HG03469 (cell line): Measurements from ENCODE around the gene CIB1.

ENCODE experiments used
- ATAC-seq: cut with Tn5 transposase; IDR thresholded peaks from one replicate; pipeline ENCODE4 v1.9.1; 2021; ENCODE audit warnings: mild to moderate bottlenecking, moderate library complexity, moderate number of reproducible peaks; ENCODE audit not compliant: unreplicated experiment

Gene CIB1

DNA sequence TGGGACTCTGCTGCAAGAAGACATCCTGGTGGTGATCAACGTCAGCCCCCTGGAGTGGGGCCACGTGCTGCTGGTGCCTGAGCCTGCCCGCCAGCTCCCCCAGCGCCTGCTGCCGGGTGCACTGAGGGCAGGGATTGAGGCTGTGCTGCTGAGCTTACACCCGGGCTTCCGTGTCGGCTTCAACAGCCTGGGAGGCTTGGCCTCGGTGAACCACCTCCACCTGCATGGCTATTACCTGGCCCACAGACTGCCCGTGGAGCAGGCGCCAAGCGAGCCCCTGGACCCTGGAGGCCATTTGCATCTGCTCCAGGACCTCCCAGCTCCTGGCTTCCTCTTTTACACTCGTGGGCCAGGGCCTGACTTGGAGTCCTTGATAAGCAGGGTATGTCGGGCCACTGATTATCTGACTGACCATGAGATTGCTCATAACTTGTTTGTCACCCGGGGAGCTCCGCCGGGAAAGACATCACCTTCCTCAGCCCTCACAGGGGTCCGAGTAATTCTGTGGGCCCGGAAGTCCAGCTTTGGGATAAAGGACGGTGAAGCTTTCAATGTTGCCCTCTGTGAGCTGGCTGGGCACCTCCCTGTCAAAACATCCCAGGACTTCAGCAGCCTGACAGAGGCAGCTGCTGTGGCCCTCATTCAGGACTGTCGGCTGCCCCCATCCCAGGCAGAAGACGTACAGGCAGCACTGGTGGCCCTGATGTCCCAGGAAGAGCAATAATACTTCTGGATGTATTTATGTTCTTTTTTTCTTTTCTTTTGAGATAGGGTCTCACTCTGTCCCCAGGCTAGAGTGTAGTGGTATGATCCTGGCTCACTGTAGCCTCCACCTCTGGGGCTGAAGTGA, 7.8 kb upstream of the CIB1 start:
- ATAC-seq = no peak

DNA sequence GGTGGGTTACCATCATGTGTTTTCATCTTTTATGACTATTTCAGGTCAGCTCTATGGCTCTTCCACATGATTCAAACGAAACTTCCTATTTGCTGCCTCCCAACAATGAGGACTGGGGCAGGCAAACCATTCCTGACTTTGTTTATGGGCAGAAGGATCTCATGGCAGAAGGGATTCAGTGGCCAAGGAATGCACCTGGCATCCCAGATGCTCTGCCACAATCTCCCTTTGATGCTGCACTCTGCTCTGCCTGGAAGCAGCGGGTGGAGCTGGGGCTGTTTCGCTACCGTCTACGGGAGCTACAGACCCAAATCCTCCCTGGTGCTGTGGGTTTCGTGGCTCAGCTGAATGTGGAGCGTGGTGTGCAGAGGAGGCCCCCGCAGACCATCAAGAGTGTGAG, 7.1 kb upstream of the CIB1 start:
- no peak for ATAC-seq

DNA sequence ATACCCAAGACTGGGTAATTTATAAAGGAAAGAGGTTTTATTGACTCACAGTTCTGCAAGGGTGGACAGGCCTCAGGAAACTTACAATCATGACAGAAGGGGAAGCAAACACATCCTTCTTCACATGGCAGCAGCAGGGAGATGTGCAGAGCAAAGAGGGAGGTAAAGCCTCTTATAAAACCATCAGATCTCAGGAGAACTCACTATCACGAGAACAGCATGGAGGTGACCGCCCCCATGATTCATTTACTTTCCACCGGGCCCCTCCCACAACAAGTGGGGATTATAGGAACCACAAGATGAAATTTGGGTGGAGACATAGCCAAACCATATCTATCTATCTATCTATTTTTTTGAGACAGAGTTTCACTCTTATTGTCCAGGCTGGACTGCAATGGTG, 5.6 kb upstream of the CIB1 start:
- no peak for ATAC-seq

DNA sequence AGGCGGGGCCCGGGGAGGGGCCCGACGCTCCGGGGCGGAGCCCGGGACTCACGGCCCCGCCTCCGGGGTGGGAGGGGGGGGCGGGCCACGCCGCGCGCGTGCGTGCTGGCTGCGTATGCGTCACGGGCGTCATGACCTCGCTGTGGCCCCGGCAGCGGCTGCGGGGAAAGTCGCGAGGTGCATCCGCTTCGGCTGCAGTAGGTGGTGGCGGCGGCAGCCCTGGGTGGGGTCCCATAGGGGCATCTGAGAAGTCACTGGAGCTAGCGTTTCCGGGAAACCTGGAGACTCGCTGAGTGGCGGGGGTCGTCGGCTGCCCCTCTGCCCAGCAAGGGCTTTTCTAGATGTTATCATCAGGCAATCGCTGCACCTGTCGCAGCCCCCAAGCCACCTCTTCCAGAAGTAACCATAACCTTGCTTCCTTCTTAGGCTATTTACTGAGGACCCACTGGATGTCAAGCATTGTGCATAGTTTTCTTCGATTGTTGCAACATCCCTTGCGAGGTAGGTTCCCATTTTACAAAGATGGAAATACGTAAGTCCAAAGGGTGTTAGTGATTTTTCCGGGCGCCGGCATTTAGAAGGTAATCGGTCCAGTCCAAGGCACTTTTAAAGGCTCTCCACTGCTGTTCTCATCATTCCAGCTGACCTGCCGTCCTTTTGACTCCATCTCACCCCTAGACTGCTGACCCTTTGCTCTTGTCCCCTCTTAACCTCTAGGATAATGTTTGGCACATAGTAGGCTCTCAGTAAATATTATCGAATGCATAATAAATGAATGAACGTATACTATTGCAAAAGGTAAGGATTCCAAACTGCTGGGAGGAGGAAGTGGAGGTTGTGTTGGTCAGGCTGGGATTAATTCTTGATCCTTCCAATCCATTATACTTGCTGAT, 601 bp upstream of the CIB1 start, which contains the start of gene GDPGP1:
Gene GDPGP1, plus strand, starts transcription at position 114 of the 893 bp plus-strand sequence. CDS start 6,700 bp downstream, outside the sequence.
- ATAC-seq = peak; percentile 36

DNA sequence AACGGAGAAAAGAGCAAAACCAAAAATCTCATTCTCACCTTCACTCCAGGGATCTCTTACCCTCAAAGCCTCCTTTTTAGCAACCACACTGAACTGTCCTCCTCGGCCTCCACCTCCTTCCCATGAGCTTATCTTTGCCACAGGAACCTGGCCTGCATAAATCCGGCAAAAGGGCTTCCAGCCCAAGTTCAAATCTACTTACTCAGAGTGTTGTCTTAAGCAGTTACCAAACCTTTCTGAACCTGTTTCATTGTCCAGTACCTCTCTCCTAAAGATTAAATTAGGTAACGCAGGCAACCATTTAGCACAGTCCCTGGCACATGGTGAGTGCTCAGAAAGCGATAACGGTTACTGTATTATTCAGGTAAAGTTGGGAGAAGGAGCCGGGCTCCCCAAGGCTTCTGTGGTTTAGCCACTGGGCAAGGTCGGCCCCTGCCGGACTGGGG, 777 bp downstream of the CIB1 start:
- ATAC-seq = no peak

DNA sequence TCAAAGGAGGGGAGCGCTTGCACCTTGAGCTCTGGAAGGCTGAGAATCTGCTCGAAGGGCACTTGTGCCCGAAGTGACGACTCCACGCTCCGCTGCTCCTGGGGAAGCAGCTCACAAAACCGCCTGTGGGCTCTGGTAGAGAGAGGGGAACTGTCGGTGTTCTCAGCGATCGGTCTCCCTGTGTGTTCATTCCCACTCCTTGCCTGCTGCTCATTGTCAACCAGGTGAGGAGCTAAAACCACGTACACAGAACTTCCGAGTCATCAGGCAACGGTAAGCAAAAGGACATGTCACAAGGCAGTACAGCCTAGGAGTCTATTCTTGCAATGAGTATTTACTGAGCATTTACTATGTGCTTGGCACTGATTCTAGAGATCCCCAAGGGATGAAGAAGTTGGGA, 1.5 kb downstream of the CIB1 start:
- no peak for ATAC-seq

DNA sequence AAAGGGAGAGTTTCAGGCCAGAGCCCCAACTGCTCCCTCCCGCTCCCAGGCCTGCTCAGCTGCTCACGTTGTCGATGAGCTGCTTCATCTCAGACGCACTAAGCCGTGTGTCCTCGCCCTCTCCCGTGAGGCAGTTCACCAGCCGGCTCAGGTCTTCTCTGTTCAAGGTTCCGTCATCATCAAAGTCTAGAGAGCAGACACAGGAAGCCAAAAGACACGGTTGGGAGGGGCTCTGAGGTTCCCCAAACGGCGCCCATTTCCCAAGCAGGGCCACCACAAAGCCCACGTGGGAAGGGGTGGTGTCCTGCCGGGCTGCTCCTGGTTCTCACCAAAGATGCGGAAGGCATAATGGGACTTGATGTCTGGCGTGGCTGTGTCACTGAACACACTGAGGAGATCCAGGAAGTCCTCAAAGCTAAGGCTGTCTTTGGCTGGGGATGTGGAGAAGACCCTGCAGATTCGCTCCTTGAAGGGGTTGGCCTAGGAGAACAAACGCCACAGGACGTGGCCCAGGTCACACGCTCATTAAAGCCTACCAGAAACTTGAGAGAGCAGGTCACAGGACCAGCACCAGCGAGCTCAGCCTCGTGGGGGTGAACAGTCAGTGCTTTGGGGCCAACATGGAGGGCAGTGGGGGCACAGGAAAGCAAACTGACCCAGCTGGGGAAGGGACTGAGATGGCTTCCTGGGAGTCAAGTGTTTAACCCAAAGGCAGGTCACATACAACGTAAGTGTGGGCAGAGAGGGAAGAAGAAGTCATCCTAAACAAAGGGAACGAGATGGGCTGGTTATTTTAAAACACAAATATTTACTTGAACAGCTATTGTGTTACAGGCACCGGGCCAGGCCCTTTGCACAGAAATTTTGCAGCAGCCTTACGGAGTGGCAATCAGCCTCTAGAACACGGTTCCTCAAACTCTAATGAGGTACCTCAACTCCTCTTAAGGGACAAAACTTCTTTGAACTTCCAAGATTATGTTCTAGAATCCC, 2.4 kb downstream of the CIB1 start:
- ATAC-seq = no peak

DNA sequence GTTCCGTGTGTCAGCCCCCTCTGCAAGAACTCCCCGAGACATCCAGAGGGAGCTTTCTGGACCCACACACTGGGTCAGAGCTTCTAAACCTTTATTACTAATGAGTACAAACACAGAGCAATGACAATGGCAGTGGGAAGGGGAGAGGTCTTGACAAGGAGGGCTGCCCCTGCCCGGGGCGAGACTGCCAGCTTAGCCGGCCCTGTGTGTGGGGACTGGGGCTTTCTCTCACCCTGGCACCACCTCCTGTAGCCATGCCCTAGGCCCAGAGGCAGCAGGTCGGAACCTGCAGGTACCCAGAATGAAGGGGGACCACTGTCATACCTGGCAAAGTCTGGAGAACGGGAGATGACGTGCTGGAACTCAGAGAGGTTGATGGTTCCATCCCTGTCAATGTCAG, 3.1 kb downstream of the CIB1 start:
- no peak for ATAC-seq

DNA sequence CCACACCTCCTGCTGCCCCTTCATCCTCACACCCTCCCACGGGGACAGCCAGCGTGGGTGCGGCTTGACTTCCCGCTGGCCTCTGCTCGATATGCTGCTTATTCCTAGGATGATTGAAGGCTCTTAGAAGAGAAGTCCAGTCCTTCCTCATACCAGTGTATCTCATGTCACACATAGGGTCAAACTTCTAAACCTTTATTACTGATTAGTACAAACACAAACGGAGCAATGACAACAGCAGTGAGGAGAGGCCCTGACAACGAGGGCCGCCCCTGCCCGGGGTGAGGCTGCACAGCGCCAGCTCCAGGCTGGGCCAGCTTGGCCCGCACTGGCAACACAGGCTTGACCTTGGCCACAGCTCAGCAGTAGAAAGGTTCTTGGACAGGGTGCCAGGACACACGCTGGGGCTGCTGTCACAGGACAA, 3.7 kb downstream of the CIB1 start:
- no peak for ATAC-seq

DNA sequence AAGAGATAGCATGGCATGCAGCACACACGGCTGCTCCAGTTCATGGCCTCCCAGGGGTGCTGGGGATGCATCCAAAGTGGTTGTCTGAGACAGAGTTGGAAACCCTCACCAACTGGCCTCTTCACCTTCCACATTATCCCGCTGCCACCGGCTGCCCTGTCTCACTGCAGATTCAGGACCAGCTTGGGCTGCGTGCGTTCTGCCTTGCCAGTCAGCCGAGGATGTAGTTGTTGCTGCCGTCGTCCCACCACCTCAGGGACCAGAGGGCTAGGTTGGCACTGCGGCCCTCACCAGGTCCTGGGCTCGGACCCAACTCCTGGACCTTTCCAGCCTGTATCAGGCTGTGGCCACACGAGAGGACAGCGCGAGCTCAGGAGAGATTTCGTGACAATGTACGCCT, 4.8 kb downstream of the CIB1 start:
- ATAC-seq = no peak

DNA sequence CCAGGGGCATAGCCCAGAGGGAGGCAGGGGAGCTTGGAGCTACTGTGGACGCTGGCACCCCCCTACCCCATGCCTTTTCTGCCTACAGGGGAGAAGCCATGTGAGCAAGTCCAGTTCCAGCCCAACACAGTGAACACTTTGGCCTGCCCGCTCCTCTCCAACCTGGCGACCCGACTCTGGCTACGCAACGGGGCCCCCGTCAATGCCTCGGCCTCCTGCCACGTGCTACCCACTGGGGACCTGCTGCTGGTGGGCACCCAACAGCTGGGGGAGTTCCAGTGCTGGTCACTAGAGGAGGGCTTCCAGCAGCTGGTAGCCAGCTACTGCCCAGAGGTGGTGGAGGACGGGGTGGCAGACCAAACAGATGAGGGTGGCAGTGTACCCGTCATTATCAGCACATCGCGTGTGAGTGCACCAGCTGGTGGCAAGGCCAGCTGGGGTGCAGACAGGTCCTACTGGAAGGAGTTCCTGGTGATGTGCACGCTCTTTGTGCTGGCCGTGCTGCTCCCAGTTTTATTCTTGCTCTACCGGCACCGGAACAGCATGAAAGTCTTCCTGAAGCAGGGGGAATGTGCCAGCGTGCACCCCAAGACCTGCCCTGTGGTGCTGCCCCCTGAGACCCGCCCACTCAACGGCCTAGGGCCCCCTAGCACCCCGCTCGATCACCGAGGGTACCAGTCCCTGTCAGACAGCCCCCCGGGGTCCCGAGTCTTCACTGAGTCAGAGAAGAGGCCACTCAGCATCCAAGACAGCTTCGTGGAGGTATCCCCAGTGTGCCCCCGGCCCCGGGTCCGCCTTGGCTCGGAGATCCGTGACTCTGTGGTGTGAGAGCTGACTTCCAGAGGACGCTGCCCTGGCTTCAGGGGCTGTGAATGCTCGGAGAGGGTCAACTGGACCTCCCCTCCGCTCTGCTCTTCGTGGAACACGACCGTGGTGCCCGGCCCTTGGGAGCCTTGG, 5.6 kb downstream of the CIB1 start:
- no peak for ATAC-seq

DNA sequence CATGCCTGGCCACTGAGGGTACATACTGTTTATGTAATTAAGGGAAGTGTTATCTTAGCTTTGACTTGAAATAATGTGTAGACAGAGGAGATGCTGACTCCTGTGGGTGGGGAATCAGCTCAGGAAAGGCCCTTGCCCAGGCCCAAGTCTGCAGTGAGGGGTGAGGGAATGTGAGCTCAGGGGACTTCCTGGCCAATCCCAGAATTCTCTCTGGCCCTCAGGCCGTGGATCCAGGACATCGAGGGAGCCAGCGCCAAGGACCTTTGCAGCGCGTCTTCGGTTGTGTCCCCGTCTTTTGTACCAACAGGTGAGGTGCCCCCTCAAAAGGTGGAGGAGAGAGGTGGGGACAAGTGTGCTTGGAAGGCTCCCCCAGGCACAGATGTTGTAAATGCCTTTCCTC, 6.4 kb downstream of the CIB1 start:
- ATAC-seq = no peak

DNA sequence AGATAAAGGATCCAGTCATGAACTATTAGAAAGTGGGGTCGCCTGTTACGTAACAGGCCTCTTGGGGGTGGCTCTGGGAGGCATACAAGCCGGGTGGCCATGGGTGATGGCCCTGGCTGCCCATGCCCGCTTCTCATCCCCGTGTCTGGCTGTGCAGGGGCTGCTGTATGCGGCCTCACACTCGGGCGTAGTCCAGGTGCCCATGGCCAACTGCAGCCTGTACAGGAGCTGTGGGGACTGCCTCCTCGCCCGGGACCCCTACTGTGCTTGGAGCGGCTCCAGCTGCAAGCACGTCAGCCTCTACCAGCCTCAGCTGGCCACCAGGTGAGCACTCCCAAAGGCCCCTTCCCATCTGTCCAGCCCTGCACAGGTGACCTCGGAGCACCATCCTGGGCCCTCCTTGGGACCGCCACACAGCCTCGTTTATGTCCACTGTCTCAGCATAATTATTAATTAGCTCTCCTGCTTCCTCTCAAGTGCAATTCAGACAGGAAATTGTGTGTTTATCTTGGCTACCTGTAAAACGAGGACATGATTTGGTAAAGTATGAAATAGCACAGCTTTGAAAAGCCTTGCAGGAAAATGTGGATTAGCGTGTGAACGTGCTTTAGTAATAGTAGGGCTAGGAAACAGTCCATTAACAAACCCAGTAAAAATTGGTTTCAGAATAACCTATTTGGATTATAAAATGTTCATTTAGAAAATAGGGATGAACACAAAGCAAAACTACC, 8.1 kb downstream of the CIB1 start:
- ATAC-seq = no peak

DNA sequence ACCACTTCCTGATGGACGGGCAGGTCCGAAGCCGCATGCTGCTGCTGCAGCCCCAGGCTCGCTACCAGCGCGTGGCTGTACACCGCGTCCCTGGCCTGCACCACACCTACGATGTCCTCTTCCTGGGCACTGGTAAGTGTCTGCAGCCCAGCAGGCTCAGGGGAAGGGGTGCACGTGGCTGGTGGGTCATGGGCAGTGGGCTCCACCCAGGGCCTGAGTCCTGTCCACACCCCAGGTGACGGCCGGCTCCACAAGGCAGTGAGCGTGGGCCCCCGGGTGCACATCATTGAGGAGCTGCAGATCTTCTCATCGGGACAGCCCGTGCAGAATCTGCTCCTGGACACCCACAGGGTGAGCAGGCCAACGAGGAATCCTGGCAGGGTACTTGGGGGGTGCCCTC, 8.7 kb downstream of the CIB1 start:
- no peak for ATAC-seq

DNA sequence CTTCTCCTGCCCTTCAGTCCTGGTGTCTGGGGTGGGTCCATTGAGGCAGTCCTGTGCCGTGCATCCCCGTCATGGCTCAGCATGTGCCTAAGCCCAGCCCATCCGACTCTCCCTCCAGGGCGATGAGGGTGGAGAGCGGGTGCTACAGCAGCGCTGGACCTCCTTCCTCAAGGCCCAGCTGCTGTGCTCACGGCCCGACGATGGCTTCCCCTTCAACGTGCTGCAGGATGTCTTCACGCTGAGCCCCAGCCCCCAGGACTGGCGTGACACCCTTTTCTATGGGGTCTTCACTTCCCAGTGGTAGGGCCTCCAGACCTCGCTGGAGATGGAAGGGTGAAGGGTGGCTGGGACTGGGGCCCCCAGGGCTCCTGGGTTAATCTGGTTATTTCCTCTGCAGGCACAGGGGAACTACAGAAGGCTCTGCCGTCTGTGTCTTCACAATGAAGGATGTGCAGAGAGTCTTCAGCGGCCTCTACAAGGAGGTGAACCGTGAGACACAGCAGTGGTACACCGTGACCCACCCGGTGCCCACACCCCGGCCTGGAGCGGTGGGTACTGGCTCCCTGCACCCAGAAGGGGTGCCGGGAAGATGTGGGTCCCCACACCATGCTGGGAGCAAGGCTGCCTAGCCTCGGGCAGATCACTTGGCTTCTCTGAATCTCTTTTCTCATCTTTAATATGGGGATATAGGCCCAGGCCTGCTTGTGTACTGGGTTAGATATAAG, 10.1 kb downstream of the CIB1 start:
- ATAC-seq = no peak

DNA sequence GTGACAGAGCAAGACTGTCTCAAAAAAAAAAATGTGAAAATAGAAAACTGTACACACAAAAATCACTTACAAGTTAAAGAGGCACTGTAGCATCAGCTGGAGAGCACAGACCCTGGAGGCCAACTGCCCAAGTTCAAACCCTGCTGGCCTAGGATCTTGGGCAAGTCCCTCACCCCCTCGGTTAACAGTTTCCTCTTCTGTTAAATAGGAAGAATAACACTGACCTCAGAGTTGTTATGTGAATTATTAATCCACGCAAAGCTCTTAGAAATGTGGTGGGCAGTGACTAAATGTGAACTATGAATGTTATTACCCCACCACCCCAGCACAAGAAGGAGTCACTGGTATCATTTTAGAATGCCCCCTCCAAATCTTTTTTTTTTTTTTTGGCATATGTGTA, 11.2 kb downstream of the CIB1 start:
- no peak for ATAC-seq

DNA sequence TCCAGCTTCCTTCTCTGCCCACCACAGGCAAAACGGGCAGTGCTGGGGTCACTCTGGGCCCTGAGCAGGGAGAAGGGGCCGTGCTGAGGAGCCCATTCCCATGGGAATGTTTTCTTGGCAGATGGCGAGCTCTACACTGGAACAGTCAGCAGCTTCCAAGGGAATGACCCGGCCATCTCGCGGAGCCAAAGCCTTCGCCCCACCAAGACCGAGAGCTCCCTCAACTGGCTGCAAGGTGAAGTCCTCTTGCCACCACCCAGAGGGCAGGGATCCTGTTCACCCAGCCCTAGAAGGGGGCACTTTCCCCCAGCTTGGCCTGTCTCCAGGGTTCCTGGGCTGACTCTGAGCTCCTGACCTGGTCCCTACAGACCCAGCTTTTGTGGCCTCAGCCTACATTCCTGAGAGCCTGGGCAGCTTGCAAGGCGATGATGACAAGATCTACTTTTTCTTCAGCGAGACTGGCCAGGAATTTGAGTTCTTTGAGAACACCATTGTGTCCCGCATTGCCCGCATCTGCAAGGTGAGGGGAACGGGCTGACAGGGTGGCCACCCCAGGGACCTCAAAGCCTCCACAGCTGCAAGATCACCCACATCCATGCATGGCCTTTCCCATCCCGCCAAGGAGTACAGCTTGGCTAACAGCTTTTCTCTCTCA, 12.4 kb downstream of the CIB1 start:
- no peak for ATAC-seq
